Cardiac septum (tissue), 1 donor: ENCODE results near the gene TMEM143. TPM values are rescaled to one million over a fixed set of nuclear protein-coding genes. Genes with fewer than 3 reads are reported as not detected.
"Not testable (repeated sequence)": the region's sequence is repeated elsewhere in the genome, so short reads cannot be mapped to it uniquely, and the experiment has no call there.

Experiments used
- DNase-seq: peaks from one replicate; pipeline ENCODE4 v3.0.0-alpha.2; 2020; ENCODE audit warnings: low spot score
- intact Hi-C: fragments of 100-400 bp; cut with DNase I; formaldehyde crosslinking; loops from one replicate; pipeline ENCODE4 v1.14.0; 2022
- total RNA-seq: library from RNA; stranded (reverse); fragmentation: NEBNext Ultra II Directional; extraction: Animal tissue kit (Norgen Biotek cat#: 25700); gene quantifications from one replicate; pipeline ENCODE4 v1.2.1, GENCODE V29; 2021
- donor health status: DM: no; HTN: no; CAD: no.

The TMEM143 gene
- total RNA-seq, 1 donor from 2014 or later = 50.2 TPM

DNA sequence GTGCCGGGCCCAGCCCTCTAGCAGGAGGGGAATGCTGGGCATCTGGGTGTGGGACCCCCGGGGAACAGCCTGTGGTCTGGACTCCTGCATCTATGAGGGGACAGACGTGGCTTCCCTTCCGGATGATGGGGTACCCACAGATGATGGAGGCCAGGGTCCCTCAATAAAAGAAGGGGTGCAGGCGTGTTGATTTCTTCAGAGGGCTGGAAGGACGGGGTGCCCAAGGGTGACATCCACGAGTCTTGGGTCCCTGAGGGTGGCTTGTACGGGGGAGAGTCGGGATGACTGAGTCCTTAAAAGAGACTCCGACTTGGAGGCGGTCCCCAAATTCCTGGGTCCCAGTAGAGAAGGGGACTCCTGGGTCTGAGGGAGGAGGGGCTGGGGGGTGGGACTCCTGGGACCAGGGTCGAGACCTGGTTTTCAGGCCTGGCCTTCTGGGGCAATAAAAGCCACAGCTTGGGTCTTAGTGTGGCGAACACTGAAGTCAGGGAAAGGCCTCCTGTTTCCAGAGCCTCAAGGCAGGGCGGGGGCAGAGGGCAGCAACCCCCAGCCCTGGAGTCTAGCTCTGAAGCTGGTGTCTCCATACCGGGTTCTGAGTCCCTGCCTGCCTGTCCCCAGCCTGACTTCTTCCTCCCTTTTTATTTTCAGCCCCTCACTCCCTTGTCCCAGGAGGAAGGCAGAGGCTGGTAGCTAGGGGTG, 29.3 kb upstream of the TMEM143 start:
- intact Hi-C loops = loop anchor here (5.0 kb wide), 1 partner anchor 54 kb away; the partner anchor contains the start of gene GRWD1
- DNase-seq = no peak

DNA sequence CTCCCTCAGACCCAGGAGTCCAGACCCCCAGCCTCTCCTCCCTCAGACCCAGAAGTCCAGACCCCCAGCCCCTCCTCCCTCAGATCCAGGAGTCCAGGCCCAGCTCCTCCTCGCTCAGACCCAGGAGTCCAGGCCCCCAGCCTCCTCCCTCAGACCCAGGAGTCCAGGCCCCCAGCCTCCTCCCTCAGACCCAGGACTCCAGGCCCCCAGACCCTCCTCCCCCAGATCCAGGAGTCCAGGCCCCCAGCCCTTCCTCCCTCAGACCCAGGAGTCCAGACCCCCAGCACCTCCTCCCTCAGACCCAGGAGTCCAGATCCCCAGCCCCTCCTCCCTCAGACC, 28.2 kb upstream of the TMEM143 start:
- DNase-seq = not testable (repeated sequence)
- intact Hi-C loops = loop anchor here (5.0 kb wide), 1 partner anchor 55 kb away; the partner anchor contains the start of gene GRWD1

DNA sequence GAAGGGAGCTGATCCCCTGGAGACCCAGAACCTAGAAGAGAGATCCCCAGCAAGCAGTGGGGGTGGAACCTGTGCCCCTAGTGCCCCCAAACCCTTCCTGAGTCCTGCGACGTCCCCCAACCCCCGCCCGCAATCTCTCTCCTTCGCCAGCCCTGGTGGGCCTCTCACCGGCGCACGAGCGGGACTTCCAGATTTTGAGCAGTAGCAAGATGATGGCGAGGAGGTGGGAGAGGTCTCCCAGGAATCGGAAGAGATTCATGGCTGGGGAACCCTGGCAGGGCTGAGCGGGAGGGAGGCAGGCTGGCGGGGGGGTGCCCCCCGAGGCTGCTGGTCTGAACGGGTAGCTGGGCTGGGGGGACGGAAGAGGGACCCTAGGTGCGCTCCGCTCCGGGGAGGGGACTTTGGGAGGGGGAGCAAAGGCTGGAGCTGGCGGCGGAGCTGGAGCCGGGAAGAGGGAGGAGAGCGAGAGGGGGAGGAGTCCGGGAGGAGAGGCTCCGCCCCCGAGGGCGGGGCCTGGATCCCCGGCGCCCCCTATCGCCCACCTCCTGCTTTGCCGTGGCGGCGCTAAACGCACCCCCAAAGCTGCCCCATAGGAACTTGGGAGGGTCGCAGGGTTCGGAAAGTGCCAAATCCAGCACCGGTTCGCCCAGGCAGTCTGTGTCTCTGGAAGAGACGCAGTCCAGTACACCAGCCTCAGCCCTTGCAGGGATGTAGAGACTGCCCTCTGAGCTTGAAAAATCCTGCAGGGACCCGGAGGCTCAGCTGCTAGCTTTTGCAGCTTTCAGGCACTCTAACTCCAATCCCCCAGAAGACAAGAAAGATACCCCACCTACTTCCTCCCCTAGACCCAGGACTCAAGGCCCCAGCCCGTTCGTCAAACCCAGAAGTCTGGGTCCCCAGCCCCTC, 27.6 kb upstream of the TMEM143 start, which contains the start of gene KDELR1:
Gene KDELR1, minus strand, starts transcription at position 452 of the 906 bp plus-strand sequence. Its CDS starts 193 bp downstream, at position 259.
- DNase-seq = peak; percentile 91
- intact Hi-C loops = loop anchor here (2.0 to 5.0 kb wide), 2 partner anchors 27 to 56 kb away; partner anchors contain the start of genes GRWD1 and SYNGR4

DNA sequence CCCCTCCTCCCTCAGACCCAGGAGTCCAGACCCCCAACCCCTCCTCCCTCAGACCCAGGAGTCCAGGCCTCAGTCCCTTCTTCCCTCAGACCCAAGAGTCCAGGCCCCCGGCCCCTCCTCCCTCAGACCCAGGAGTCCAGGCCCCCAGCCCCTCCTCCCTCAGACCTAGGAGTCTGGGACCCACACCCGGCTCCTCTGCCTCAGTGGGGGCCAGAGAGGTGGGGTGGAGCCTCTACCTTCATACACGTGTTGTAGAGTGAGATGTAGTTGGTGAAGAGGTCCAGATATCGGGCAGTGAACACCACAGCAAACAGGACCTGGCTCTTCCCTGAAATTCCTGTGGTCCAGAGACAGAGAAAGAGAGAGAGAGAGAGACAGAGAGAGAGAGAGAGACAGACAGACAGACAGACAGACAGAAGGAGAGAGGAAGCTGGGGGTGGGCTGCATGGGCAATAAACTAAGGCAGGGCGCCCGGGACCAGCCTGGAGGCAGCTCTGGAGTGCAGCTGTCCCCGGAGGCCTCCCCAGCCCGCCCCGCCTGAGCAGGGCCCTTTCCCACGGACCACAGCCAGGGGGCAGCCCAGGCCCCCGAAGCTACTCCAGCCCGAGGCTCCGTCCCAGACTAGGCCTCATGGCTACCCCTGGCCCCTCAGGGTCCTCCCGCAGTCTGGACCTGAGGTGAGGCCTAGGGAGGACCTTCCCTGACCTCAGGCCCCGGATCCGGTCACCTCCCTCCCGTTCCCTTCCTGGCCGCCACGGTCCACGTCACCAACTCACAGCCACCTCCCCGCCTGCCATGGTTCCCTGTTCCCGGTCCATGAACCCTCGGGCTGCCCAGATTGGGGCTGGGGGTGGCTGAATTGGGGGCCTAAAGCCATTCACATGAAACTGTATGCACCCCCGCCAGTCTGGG, 26.7 kb upstream of the TMEM143 start:
- peak; percentile 80 for DNase-seq
- intact Hi-C loops = loop anchor here (2.0 to 5.0 kb wide), 2 partner anchors 26 to 57 kb away; partner anchors contain the start of genes GRWD1 and SYNGR4

DNA sequence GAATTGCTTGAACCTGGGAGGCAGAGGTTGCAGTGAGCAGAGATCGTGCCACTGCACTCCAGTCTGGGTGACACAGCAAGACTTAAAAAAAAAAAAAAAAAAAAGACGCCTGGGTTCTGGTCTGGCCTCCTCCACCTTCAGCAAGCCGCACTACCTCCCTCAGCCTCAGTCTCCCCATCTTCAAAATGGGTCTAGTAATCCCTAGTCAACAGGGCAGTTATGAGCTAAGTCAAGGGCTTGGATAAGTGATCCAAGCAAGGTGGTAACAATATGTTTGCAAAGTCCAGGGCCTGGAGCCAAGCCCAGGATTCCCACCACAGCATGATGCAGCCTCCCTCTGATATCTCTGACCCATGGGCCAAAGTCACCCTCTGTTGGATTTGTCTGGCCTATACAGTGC, 23.2 kb upstream of the TMEM143 start:
- intact Hi-C loops = no loop called here
- no peak for DNase-seq

DNA sequence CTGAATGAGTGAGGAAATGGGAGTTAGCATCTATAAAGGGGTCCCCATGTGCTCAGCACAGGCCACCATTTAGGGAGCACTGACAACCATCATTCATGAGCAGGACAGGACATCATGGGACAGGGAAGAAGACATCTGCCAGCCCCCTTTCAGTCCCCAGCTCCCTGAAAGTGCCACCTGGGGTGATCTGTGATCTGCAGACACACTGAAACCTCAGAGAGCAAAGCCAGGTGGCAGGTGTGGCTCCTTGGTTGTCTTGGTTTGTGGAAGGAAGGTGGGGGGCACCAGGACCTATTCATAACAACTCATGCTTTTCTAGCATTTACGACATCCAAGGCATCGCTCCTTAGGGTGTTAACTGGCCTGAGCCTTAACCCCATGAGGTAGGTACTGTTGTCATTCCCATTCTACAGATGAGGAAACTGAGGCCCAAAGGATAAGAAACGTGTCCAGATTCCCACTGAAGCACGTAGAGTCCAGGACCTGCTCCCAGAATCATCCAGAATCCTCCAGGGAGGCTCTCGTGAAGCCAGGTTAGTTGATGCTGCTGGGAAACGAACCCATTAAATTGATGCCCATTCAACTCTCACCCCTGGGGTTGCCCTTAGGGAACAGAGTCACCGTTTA, 21.8 kb upstream of the TMEM143 start:
- intact Hi-C loops = no loop called here
- no peak for DNase-seq

DNA sequence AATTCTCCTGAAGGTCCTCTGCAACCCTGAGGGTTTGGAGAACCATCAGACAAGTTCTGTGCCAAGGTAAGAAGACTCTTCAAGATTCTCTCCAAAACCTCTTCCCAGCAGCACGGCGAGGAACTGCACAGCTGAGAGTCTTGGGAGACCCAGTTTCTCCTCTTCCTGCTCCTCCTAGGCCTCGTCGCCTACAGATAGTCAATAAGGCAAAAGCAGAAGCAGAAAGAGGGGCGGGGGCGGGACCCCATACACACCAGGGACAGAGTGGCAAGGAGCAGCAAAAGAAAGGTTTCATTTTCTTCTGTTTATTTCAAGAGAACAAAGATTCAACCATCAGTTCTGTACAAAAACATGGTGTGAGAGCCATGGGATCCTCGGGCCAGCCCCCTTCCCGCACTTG, 18.5 kb upstream of the TMEM143 start:
- no peak for DNase-seq
- intact Hi-C loops = no loop called here

DNA sequence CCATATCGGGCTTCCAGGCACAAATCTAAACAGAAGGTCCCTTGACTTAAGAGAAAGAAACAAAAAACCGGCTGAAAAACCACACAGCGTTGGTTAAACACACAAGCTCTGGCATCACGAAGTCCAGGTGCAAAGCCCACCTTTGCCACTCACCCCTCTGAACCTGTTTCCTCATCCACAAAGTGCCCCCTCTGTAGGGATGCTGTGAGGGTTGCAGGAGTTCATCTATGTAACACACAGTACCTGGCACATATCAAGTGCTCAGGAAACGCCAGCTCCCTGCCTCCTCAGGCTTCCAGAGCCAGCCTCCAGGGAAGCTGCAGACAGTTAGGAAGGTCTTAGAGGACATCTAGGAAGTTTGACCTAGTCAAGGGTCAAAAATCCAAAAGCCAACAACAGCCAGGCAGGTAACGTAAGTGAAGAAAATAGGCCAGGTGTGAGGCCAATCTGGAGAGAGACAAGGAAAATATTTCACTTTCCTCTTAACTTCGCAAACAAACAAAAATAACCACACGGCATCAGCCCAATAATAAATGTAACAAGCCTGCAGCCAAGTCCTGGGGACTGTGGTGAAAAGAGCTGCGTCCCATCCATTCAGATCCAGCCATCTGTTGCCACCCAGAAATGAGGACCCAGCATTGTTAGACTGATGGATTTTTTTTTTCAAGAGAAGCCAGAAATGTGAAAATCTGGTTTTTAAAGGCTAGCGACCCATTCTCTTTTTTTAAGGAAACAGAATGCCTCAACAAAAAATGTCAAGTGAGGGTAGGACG, 17.6 kb upstream of the TMEM143 start:
- intact Hi-C loops = no loop called here
- DNase-seq = no peak

DNA sequence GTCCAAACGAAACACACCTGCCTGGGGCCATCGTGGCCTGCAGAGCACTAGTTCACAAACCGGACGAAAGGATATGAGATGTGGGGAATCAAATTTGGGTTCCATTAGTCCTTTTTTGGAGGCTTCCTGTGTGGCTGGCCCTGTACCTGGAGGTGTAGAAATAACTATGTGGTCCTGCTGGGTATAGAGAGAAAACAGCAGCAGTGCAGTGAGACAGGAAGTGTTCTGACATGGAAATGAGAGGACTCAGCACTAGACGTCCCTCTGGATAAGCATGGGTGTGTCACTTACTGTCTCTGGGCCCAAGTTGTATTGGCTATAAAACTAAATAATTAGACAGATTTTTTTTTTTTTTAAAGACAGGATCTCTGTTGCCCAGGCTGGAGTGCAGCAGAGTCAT, 15.3 kb upstream of the TMEM143 start:
- intact Hi-C loops = no loop called here
- no peak for DNase-seq

DNA sequence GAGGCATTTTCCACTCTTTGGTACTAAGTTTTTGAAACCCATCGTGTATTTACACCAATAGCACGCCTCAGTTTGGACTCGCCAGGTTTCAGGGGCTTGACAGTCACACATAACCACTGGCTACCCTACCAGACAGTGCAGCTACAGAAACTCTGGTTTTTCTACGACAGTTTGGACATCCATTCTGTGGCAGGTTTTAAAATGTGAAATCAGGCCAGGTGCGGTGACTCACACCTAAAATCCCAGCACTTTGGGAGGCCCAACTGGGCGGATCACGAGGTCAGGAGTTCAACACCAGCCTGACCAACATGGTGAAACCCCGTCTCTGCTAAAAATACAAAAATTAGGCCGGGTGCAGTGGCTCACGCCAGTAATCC, 14.4 kb upstream of the TMEM143 start:
- no peak for DNase-seq
- intact Hi-C loops = no loop called here

DNA sequence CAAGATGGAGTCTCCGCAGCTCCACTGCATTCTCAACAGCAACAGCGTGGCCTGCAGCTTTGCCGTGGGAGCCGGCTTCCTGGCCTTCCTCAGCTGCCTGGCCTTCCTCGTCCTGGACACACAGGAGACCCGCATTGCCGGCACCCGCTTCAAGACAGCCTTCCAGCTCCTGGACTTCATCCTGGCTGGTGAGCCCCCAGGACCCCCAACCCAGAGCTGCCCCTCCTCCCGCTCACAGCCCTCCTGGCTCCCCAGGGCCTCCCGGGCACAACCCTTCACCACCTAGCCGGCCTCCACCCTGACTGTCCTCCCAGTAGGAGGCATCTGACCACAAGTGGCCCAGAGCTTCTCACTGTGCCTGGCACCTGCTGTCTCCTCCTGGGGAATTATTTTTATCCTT, 9.8 kb upstream of the TMEM143 start:
- intact Hi-C loops = no loop called here
- no peak for DNase-seq

DNA sequence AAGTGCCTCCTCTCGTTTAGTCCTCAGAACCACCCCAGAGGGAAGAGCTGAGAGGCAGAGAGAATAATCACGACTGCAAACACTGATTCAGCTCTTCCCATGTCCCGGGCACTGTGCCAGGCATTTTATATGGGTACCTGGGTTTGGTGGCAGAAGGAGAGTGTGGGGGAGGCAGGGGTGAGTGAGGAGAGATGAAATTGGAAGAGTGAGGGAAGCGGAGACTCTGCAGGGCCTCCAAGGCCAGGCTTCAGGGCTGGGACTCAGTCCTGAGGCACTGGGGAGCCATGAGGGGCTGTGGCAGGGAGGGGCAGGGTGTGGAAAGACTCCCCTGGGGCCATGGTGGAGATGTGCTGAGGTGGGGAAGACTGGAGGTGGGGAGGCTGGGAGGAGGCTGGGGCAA, 9.2 kb upstream of the TMEM143 start:
- DNase-seq = no peak
- intact Hi-C loops = no loop called here

DNA sequence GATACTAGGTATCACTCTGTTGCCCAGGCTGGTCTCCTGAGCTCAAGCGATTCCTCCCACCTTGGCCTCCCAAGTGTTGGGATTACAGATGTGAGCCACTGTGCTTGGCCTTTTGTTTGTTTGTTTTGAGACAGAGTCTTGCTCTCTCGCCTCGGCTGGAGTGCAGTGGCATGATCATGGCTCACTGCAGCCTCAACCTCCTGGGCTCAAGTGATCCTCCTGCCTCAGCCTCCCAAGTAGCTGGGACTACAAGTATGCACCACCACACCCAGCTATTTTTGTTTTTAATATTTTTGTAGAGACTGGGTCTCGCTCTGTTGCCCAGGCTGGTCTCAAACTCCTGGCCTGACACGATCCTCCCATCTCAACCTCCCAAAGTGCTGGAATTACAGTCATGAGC, 8.0 kb upstream of the TMEM143 start:
- intact Hi-C loops, DNase-seq: not testable (repeated sequence)

DNA sequence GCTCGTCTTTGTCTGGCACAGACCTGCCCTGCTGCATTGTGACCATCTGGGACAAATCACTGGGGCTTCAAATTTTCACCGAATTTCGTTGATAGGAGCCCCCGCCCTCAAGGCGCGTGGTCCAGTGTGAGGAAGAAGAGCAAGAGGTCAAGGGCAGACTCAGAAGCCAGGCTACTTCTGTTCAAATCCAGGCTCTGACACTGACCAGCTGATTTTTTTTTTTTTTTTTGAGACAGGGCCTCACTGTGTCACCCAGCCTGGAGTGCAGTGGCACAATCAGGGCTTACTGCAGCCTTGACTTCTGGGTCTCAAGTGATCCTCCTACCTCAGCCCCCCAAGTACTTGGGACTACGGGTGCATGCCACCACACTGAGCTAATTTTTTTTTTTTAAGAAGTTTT, 7.6 kb upstream of the TMEM143 start:
- intact Hi-C loops = no loop called here
- no peak for DNase-seq

DNA sequence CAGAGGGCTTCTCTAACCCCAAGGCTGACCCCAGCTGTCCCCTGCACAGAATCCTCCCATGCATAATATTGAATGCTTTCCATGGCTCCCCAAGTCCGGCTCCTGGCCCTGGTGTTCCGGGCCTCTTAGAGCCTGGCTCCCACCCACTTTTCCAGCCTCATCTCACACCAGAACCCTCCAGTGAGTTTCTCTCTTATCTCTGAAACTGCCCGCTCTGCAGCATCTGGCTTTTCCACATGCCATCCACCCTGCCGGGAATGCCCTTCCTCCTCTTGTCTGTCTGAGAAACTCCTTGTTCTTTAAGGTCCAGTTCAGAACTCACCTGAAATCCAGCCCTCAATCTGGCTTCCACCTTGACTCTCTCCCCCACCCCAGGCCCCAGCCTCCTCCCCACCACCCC, 7.2 kb upstream of the TMEM143 start:
- intact Hi-C loops = no loop called here
- DNase-seq = no peak

DNA sequence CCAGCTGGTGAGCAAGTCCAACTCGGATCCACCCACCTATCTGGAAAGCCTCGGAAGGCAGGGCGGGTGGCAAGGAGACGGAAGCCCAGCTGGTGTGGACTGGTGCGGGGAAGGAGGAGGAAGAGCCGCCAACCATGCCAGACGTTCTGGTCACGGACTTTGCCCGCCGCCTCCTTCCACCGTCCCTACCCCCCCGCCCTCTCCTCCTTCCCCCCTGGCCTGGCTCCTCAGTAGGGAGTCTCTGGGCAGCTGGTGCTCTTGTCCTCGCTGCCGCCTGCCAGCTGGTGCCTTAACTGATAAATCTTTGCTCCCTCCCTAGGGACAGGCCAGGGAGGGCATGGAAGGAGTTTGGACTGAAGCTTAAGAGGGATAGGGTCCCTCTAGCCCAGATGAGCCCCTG, 5.2 kb upstream of the TMEM143 start:
- DNase-seq = no peak
- intact Hi-C loops = loop anchor here (10.0 kb wide), 1 partner anchor 76 kb away; the partner anchor contains the start of gene GRWD1

DNA sequence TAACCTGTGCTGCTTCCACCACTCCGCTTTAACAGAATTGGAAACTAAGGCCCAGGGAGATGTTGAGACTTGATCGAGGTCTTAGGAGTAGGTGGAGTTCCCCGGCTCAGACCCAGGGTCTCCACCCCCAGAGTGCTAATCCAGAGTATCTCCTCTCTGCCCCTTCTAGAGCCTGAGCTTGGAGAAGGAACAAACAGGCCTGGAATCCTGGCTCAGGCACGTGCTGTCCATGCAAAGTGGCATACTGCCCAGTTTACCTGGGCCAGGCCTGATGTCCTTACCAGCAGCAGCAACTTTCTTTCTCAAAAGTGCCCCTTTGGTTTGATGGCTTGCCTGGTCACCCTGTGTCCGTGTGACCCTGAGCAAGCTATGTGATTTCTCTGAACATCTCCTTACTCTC, 4.1 kb upstream of the TMEM143 start:
- no peak for DNase-seq
- intact Hi-C loops = loop anchor here (10.0 kb wide), 1 partner anchor 77 kb away; the partner anchor contains the start of gene GRWD1

DNA sequence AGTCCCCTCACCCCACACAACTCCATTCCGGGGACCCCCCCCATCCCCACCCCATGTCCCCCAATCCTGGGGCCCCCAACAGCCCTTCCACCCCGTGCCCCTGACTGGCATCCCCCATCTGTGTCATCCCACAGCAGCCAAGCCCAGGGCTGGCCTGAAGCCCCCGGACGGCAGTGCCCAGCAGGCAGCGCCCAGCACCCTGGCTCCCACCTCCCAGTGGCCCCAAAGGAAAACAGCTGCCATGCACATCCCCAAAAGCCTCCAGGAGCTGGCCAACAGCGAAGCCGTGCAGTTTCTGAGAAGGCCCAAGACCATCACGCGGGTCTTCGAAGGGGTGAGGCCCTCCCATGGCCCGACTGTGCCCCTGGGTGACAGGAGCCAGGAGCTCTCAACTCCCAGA, 1.9 kb upstream of the TMEM143 start:
- DNase-seq = no peak
- intact Hi-C loops = loop anchor here (2.0 to 10.0 kb wide), 2 partner anchors 25 to 79 kb away; partner anchors contain the start of genes GRWD1 and KDELR1
